NB4 (cell line): ENCODE measurements around the gene CNNM1.

ENCODE experiments used
- DNase-seq: peaks from one replicate; pipeline ENCODE4 v3.0.0; 2010; ENCODE audit warnings: low read depth
- H3K4me3 ChIP-seq: one replicate; pipeline ENCODE4 v1.5.1; 2011; ENCODE audit warnings: mild to moderate bottlenecking, low read depth, low read length, moderate library complexity
- MYC ChIP-seq: IDR thresholded peaks from 2 replicates; pipeline ENCODE4 v1.6.1; 2011; ENCODE audit warnings: low read depth, low read length
- POLR2A ChIP-seq: IDR thresholded peaks from 2 replicates; pipeline ENCODE4 v1.6.1; 2011; ENCODE audit warnings: mild to moderate bottlenecking; ENCODE audit not compliant: insufficient read length; ENCODE audit errors: extremely low read depth
- TF ChIP-seq, protein P1 (sequence below): IDR thresholded peaks from one replicate; pipeline ENCODE4 v1.5.1; 2012; ENCODE audit warnings: low read depth, low read length
- TF ChIP-seq, protein P2 (sequence below): IDR thresholded peaks from 2 replicates; pipeline ENCODE4 v1.6.1; 2011; ENCODE audit warnings: low read depth, low read length

Gene CNNM1

DNA sequence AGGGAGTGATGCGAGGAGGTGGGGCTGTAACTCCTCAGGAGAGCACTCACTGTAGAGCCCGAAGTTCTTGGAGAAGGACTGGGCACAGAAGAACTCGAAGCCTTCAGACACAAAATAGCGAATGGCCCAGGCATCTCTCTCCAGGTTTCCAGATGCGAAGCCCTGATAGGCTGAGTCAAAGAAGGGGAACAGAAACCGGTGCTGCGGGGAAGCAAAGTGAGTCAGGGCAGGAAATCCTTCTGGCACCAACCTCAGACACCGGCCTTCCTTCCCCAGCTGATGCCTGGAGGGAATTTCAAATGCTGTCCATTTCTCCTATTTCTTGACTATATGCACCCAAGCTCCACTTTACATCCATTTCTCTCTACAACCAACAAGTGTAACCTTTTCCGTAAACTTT lies 74.5 kb downstream of the CNNM1 start:
- H3K4me3 ChIP-seq, result no peak overlapping the region
- DNase-seq, result no peak
- TF ChIP-seq, protein P1, sequence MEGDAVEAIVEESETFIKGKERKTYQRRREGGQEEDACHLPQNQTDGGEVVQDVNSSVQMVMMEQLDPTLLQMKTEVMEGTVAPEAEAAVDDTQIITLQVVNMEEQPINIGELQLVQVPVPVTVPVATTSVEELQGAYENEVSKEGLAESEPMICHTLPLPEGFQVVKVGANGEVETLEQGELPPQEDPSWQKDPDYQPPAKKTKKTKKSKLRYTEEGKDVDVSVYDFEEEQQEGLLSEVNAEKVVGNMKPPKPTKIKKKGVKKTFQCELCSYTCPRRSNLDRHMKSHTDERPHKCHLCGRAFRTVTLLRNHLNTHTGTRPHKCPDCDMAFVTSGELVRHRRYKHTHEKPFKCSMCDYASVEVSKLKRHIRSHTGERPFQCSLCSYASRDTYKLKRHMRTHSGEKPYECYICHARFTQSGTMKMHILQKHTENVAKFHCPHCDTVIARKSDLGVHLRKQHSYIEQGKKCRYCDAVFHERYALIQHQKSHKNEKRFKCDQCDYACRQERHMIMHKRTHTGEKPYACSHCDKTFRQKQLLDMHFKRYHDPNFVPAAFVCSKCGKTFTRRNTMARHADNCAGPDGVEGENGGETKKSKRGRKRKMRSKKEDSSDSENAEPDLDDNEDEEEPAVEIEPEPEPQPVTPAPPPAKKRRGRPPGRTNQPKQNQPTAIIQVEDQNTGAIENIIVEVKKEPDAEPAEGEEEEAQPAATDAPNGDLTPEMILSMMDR, result no peak
- TF ChIP-seq, protein P2, sequence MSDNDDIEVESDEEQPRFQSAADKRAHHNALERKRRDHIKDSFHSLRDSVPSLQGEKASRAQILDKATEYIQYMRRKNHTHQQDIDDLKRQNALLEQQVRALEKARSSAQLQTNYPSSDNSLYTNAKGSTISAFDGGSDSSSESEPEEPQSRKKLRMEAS, result no peak
- no peak for TF ChIP-seq POLR2A
- TF ChIP-seq MYC, result no peak

DNA sequence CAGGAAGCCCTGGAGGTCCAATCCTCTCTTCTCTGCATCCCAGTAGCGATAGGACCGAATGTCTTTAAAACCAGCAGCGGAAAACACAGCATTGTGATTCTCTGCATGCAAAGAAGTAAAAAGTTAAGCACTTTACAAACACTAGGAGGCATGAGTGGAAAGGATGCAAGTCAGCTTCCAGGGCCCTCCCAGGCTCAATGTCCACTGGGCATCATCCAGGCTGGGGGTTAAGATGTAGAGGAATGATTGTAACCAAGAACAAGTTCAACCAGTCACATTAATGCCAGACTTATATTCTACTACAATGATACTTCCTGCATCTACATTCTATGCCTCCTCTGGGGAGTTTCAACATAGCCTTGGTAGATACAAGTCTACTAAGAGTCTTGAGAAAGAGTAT lies 77.0 kb downstream of the CNNM1 start:
- no peak for DNase-seq
- TF ChIP-seq MYC (no peak), POLR2A (no peak)
- TF ChIP-seq, protein P1, result no peak
- TF ChIP-seq, protein P2, result no peak
- no peak overlapping the region for H3K4me3 ChIP-seq

DNA sequence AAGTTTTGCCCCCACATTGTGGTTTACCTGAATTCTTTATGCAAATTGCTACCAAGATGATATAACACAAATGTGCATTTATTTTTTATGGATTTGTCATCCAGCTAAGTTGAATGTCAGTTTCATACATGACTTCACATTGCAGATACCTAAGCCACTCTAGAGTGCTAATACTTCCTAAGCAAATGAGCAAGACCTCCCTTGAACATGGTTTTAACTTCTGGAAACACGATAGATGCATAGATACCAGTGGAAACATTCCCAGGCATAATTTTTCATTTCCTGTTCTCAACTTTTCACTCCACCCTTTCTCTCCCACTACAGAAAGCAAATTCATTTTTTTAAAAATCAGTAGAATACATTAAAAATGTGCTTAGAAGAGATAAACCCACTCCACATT lies 81.0 kb downstream of the CNNM1 start:
- no peak for TF ChIP-seq MYC
- TF ChIP-seq, protein P1, result no peak
- TF ChIP-seq, protein P2, result no peak
- no peak for TF ChIP-seq POLR2A
- no peak overlapping the region for H3K4me3 ChIP-seq
- DNase-seq, result no peak

DNA sequence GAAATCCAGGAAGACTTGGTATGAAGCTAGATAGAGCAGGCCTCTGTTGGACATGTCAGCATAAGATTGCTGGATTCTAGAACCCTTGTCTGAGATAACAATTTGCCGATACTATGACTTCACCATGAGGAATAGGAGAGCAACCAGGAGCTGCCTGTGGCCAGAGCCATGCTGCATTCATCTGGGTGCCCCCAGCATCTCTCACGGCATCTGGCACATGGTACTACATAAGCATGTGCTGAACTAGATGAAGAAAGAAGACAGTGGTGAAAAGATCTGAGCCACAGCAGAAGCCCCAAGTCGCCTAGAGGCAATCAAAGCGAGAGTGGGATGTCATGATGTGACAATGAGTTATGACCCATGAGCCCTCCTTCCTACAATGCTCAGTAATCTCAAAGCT lies 81.7 kb downstream of the CNNM1 start:
- no peak overlapping the region for H3K4me3 ChIP-seq
- no peak for DNase-seq
- TF ChIP-seq, protein P1, result no peak
- TF ChIP-seq POLR2A (no peak), MYC (no peak)
- TF ChIP-seq, protein P2, result no peak

DNA sequence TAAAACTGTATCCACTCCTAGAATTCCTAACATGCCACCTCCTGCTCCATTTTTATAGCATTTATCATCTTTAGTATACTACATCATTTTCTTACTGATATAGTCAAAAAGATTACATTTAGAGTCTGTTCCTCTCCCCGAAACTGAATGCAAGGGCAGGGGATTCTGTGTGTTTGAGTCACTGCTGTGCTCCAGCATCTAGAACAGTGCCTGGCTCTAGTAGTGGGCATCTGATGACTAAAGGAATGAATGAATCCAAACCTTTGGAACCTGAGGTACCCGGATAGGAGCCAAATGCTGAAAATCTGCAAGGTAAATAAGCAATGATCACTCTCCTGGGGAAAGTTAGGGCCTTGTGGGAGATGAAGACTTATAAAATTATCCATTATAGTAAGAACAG lies 82.4 kb downstream of the CNNM1 start:
- TF ChIP-seq MYC (no peak), POLR2A (no peak)
- TF ChIP-seq, protein P2, result no peak
- TF ChIP-seq, protein P1, result no peak
- no peak for DNase-seq

DNA sequence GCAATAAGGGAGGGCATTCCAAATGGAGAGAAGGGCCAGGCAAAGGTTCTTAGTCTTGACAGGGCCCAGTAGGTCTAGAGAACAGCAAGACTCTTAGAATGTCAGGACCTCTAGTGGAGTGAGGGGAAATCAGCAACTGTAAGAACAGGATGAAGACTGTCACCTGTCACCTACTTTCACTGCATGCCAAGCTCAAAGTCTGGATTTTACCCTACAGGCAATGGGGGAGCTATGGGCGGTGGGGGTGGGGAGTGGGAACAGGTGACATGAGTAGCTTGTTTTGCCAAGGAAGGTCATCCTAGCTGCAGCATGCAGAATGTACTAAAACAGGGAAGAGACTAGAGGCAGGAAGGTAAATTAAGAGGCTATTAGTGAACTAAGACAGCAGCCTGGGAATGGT lies 82.9 kb downstream of the CNNM1 start:
- no peak for DNase-seq
- no peak overlapping the region for H3K4me3 ChIP-seq
- TF ChIP-seq, protein P2, result no peak
- no peak for TF ChIP-seq MYC
- TF ChIP-seq, protein P1, result no peak
- TF ChIP-seq POLR2A, result no peak

More for the DNA sequence above, 82.4 kb downstream of the CNNM1 start:
- no peak overlapping the region for H3K4me3 ChIP-seq
